GM12878 (cell line): ENCODE measurements around the gene TRAPPC2. TPM values are rescaled to one million over a fixed set of nuclear protein-coding genes. Genes with fewer than 3 reads are reported as not detected.

Experiments
- ATAC-seq: fragments of 200-7000 bp; cut with Tn5 transposase; 3 replicates; pipeline ENCODE4 v1.9.1; 2020; ENCODE audit warnings: mild to moderate bottlenecking, moderate library complexity
- BruUV-seq: library from RNA; stranded (reverse); fragments of 400-500 nt; replicated peaks from 2 replicates; lab custom pipeline; 2021; lab: Mats Ljungman, UMichigan
- CTCF ChIA-PET: fragments of 300-600 bp; sonication (Branson Sonifier 250); formaldehyde crosslinking; extraction: SDS; loops from one replicate; lab custom pipeline; 2021; ENCODE audit warnings: inconsistent platforms; lab: Yijun Ruan, JAX
- POLR2A ChIA-PET: fragments of 350-600 bp; formaldehyde crosslinking; extraction: SDS; loops from one replicate; lab custom pipeline; 2021; ENCODE audit warnings: inconsistent platforms; lab: Charles Lee
- RAD21 ChIA-PET: fragments of 300-600 bp; sonication (Branson Sonifier 250); formaldehyde crosslinking; loops from one replicate; lab custom pipeline; 2023; ENCODE audit warnings: antibody characterized with exemption; ENCODE audit not compliant: unreplicated experiment; lab: Charles Lee
- SMC1A ChIA-PET: fragments of 300-600 bp; sonication (Branson Sonifier 250); formaldehyde crosslinking; loops from one replicate; lab custom pipeline; 2023; ENCODE audit not compliant: unreplicated experiment, uncharacterized antibody; lab: Charles Lee
- DNase-seq: peaks from one replicate; pipeline ENCODE4 v3.0.0-alpha.2; 2011; ENCODE audit warnings: low read depth, low spot score
- FAIRE-seq: peaks from 3 replicates; lab custom pipeline; 2011; peaks lifted over from hg19 to GRCh38; lab: Jason Lieb, UNC
- H2AFZ ChIP-seq: 2 replicates; pipeline ENCODE4 v1.6.0; 2011; ENCODE audit warnings: low read depth, low read length, control low read depth; ENCODE audit not compliant: control insufficient read depth
- H3K27ac ChIP-seq: 2 replicates; pipeline ENCODE4 v1.5.1; 2011; ENCODE audit warnings: control low read depth; ENCODE audit not compliant: control insufficient read depth, insufficient read depth
- H3K27me3 ChIP-seq, 2 experiments: replicated peaks in 1 of 2; 2 replicates each; pipeline versions ENCODE4 v1.6.0 to v1.6.1; 2011; ENCODE audit warnings: low read length in 1 of 2; ENCODE audit not compliant: control insufficient read depth in 2 of 2, insufficient read depth in 2 of 2
- H3K36me3 ChIP-seq, 2 experiments: 2 replicates each; pipeline ENCODE4 v1.5.1; 2011; ENCODE audit warnings: low read length in 1 of 2; ENCODE audit not compliant: control insufficient read depth in 2 of 2, insufficient read depth in 2 of 2
- H3K4me1 ChIP-seq: 2 replicates; pipeline ENCODE4 v1.6.1; 2011; ENCODE audit warnings: mild to moderate bottlenecking, low read length, moderate library complexity, mixed read lengths; ENCODE audit not compliant: control insufficient read depth, insufficient read depth
- H3K4me2 ChIP-seq: 2 replicates; pipeline ENCODE4 v1.6.0; 2011; ENCODE audit warnings: control low read depth; ENCODE audit not compliant: control insufficient read depth, insufficient read depth
- H3K4me3 ChIP-seq: fragments of 200-600 bp; sonication (generic); 2 replicates; pipeline ENCODE4 v1.5.1; 2016
- H3K79me2 ChIP-seq: 2 replicates; pipeline ENCODE4 v1.6.0; 2011; ENCODE audit warnings: low read length; ENCODE audit not compliant: control insufficient read depth, insufficient read depth
- H3K9ac ChIP-seq: 2 replicates; pipeline ENCODE4 v1.8.0; 2011; ENCODE audit warnings: low read length, control low read depth, mixed read lengths; ENCODE audit not compliant: control insufficient read depth, insufficient read depth
- H3K9me3 ChIP-seq: replicated peaks from 3 replicates; pipeline ENCODE4 v1.5.1; 2011; ENCODE audit warnings: mild to moderate bottlenecking, low read length; ENCODE audit not compliant: control insufficient read depth, insufficient read depth
- H4K20me1 ChIP-seq: 2 replicates; pipeline ENCODE4 v1.6.0; 2011; ENCODE audit not compliant: control insufficient read depth, insufficient read depth
- BCL11A ChIP-seq: IDR thresholded peaks from 2 replicates; pipeline ENCODE4 v1.6.1; 2011; ENCODE audit warnings: low read depth, low read length
- DPF2 ChIP-seq: fragments of 450-650 bp; IDR thresholded peaks from 2 replicates; pipeline ENCODE4 v1.6.1; 2017; ENCODE audit warnings: mild to moderate bottlenecking
- EED ChIP-seq: sonication (generic); IDR thresholded peaks from 2 replicates; pipeline ENCODE4 v1.6.1; 2016; ENCODE audit warnings: antibody characterized with exemption, low read depth
- MTA2 ChIP-seq: fragments of 450-650 bp; IDR thresholded peaks from 2 replicates; pipeline ENCODE4 v1.6.1; 2016; ENCODE audit warnings: low read depth, mild to moderate bottlenecking, moderate library complexity
- NFIC ChIP-seq: IDR thresholded peaks from 2 replicates; pipeline ENCODE4 v1.6.1; 2012; ENCODE audit warnings: low read depth, mild to moderate bottlenecking, inconsistent platforms, low read length, moderate library complexity
- SPI1 ChIP-seq: IDR thresholded peaks from 2 replicates; pipeline ENCODE4 v1.6.1; 2011; ENCODE audit warnings: low read depth, mild to moderate bottlenecking, low read length, moderate library complexity, borderline replicate concordance; ENCODE audit not compliant: insufficient read depth
- ZNF687 ChIP-seq: fragments of 450-650 bp; IDR thresholded peaks from 2 replicates; pipeline ENCODE4 v1.6.1; 2017; ENCODE audit warnings: mild to moderate bottlenecking, moderate library complexity
- WGBS: methylation state at CpG from one replicate; pipeline ENCODE4 v1.1.6; 2016; ENCODE audit warnings: low lambda C conversion rate; ENCODE audit not compliant: insufficient replicate concordance, insufficient coverage; ENCODE audit errors: missing lambda C conversion rate; 5-methylcytosine and 5-hydroxymethylcytosine counted together
- in situ Hi-C: fragments of 300-500 bp; cut with MboI; formaldehyde crosslinking; loops from 9 replicates; pipeline ENCODE4 v1.14.3; 2018; ENCODE audit warnings: mixed read lengths
- intact Hi-C: fragments of 100-400 bp; cut with micrococcal nuclease; formaldehyde crosslinking; loops from one replicate; pipeline ENCODE4 v1.14.2; 2022; ENCODE audit not compliant: unreplicated experiment
- polyA plus RNA-seq, 11 experiments: library from polyadenylated mRNA; depleted of rRNA in 4 of 11; unstranded in 6 of 11; stranded (reverse) in 5 of 11; fragments of >200 nt; fragmentation: Nextera tagmentation in 4 of 11; fragmentation: Illumina TruSeq in 1 of 11; extraction: Ambion mirVana in 4 of 11; extraction: Trizol in 1 of 11; gene quantifications; 1 replicate in 1 of 11; 2 replicates in 10 of 11; pipeline versions ENCODE4 v1.2.1 to v1.2.3, GENCODE V29; 2011 to 2016; ENCODE audit warnings: inconsistent platforms in 2 of 11, missing spikeins in 2 of 11, low read depth in 1 of 11
- total RNA-seq, 4 experiments: library from RNA; depleted of rRNA in 3 of 4; stranded (reverse); fragments of >200 nt in 3 of 4; fragmentation: Illumina TruSeq in 1 of 4; extraction: Trizol in 1 of 4; gene quantifications; 2 replicates each; pipeline versions ENCODE4 v1.2.1 to v1.2.3, GENCODE V29; 2013 to 2021
- TF ChIP-seq, protein P1 (sequence below), 3 experiments: IDR thresholded peaks in 2 of 3; conservative IDR thresholded peaks in 1 of 3; 2 replicates each; pipeline ENCODE4 v1.5.1; 2011; ENCODE audit warnings: low read depth in 3 of 3, low read length in 3 of 3, mild to moderate bottlenecking in 3 of 3, control low read depth in 2 of 3, moderate library complexity in 2 of 3, inconsistent platforms in 1 of 3, mixed read lengths in 1 of 3; ENCODE audit not compliant: control insufficient read depth in 2 of 3, insufficient read depth in 1 of 3; ENCODE audit errors: extremely low read depth in 1 of 3
- TF ChIP-seq, protein P2 (sequence below): fragments of 450-650 bp; formaldehyde crosslinking; IDR thresholded peaks from 2 replicates; pipeline ENCODE4 v1.4.0; 2020; ENCODE audit warnings: mild to moderate bottlenecking, moderate library complexity
- TF ChIP-seq, protein P3 (sequence below): fragments of 450-650 bp; IDR thresholded peaks from 2 replicates; pipeline ENCODE4 v1.6.1; 2017; ENCODE audit warnings: mild to moderate bottlenecking

TRAPPC2 gene
- total and polyA plus RNA-seq, 10 of the 15 experiments (the other 5 are each of a cell fraction or from before 2014, with no cell fraction given), result 12.4 to 28.4 (median 21.3) TPM

DNA sequence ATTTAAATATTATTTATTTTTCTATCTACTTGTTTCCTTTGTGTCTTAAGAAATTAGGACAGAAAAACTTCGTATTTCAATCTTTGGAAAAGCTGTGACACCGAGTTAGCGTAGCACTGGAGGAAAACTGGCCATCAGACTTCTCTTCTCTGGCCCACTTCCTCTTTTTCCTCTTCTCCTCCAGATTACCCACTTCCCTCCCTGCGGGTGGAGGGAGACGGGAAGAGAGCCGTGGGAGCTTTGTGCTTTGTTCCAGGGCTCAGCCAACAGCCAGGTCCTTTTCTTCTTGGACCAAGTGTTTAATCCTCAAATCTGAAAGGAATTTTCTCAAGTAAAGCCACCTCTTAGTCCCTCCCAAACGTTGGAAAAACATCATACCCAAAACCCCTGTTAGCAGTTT is 29.9 kb upstream of the TRAPPC2 start:
- FAIRE-seq (no peak), DNase-seq (no peak), ATAC-seq (no peak)
- no peak overlapping the region for H3K4me3 ChIP-seq
- intact Hi-C loops, result no loop called here
- H3K27me3 ChIP-seq, result no peaks in the 10 kb centered on the region
- ChIA-PET SMC1A (interaction anchor here (0.6 to 1.8 kb wide), 6 partner anchors 10 to 106 kb away, joined by 3 to 5 read pairs (median 4); no protein-coding TSS in a partner anchor), POLR2A (interaction anchor here (0.7 kb wide), 1 partner anchor 10 kb away, joined by 3 read pairs; no protein-coding TSS in a partner anchor), CTCF (interaction anchor here (9.0 kb wide), 1 partner anchor 14 kb away, joined by 95 read pairs; no protein-coding TSS in a partner anchor), RAD21 (no interaction called here)
- no TSS peak for BruUV-seq
- H3K4me1 ChIP-seq, result peaks cover 19% of the 10 kb centered on the region
- no peaks in the 10 kb centered on the region for H3K9me3 ChIP-seq
- WGBS, result 59% methylated on average over 7 of the region's 7 CpGs
- no peak overlapping the region for H3K4me2 ChIP-seq
- H3K36me3 ChIP-seq, result peaks cover 0 to 12% of the 10 kb centered on the region in 2 experiments; a peak in 3 of 4 replicates
- no peaks in the 10 kb centered on the region for H3K79me2 ChIP-seq
- H2AFZ ChIP-seq, result no peak overlapping the region
- in situ Hi-C loops, result no loop called here
- H4K20me1 ChIP-seq, result no peaks in the 10 kb centered on the region
- no peak overlapping the region for H3K27ac ChIP-seq
- H3K9ac ChIP-seq, result no peak overlapping the region
- TF ChIP-seq, protein P1, sequence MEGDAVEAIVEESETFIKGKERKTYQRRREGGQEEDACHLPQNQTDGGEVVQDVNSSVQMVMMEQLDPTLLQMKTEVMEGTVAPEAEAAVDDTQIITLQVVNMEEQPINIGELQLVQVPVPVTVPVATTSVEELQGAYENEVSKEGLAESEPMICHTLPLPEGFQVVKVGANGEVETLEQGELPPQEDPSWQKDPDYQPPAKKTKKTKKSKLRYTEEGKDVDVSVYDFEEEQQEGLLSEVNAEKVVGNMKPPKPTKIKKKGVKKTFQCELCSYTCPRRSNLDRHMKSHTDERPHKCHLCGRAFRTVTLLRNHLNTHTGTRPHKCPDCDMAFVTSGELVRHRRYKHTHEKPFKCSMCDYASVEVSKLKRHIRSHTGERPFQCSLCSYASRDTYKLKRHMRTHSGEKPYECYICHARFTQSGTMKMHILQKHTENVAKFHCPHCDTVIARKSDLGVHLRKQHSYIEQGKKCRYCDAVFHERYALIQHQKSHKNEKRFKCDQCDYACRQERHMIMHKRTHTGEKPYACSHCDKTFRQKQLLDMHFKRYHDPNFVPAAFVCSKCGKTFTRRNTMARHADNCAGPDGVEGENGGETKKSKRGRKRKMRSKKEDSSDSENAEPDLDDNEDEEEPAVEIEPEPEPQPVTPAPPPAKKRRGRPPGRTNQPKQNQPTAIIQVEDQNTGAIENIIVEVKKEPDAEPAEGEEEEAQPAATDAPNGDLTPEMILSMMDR (IDR thresholded peaks at IDR 0.05 in 2 of 3, conservative IDR thresholded peaks at IDR 0.05 in 1 of 3; ENCODE audit: control insufficient read depth in 2 of 3, extremely low read depth in 1 of 3, insufficient read depth in 1 of 3, low read depth in 3 of 3, low read length in 3 of 3), result no peak
- TF ChIP-seq MTA2 (no peak), NFIC (no peak), SPI1 (peak; percentile 82), BCL11A (no peak), ZNF687 (no peak), DPF2 (no peak), EED (0 out of 2 replicates have a peak, but pooled peaks have one; percentile 20)
- TF ChIP-seq, protein P2, sequence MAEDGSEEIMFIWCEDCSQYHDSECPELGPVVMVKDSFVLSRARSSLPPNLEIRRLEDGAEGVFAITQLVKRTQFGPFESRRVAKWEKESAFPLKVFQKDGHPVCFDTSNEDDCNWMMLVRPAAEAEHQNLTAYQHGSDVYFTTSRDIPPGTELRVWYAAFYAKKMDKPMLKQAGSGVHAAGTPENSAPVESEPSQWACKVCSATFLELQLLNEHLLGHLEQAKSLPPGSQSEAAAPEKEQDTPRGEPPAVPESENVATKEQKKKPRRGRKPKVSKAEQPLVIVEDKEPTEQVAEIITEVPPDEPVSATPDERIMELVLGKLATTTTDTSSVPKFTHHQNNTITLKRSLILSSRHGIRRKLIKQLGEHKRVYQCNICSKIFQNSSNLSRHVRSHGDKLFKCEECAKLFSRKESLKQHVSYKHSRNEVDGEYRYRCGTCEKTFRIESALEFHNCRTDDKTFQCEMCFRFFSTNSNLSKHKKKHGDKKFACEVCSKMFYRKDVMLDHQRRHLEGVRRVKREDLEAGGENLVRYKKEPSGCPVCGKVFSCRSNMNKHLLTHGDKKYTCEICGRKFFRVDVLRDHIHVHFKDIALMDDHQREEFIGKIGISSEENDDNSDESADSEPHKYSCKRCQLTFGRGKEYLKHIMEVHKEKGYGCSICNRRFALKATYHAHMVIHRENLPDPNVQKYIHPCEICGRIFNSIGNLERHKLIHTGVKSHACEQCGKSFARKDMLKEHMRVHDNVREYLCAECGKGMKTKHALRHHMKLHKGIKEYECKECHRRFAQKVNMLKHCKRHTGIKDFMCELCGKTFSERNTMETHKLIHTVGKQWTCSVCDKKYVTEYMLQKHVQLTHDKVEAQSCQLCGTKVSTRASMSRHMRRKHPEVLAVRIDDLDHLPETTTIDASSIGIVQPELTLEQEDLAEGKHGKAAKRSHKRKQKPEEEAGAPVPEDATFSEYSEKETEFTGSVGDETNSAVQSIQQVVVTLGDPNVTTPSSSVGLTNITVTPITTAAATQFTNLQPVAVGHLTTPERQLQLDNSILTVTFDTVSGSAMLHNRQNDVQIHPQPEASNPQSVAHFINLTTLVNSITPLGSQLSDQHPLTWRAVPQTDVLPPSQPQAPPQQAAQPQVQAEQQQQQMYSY, result no peak
- TF ChIP-seq, protein P3, sequence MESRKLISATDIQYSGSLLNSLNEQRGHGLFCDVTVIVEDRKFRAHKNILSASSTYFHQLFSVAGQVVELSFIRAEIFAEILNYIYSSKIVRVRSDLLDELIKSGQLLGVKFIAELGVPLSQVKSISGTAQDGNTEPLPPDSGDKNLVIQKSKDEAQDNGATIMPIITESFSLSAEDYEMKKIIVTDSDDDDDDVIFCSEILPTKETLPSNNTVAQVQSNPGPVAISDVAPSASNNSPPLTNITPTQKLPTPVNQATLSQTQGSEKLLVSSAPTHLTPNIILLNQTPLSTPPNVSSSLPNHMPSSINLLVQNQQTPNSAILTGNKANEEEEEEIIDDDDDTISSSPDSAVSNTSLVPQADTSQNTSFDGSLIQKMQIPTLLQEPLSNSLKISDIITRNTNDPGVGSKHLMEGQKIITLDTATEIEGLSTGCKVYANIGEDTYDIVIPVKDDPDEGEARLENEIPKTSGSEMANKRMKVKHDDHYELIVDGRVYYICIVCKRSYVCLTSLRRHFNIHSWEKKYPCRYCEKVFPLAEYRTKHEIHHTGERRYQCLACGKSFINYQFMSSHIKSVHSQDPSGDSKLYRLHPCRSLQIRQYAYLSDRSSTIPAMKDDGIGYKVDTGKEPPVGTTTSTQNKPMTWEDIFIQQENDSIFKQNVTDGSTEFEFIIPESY, result no peak
